Hepatocyte (in vitro differentiated cells): ENCODE results near the gene SPATA31C2. TPM values are rescaled to one million over a fixed set of nuclear protein-coding genes. Genes with fewer than 3 reads are reported as not detected.
"Not testable (repeated sequence)": the region's sequence is repeated elsewhere in the genome, so short reads cannot be mapped to it uniquely, and the experiment has no call there.

Experiments
- DNase-seq: peaks from one replicate; pipeline ENCODE4 v3.0.0-alpha.2; 2016; ENCODE audit warnings: low spot score
- H2AFZ ChIP-seq: fragments of 200-600 bp; sonication (generic); 2 replicates; pipeline ENCODE4 v1.6.0; 2016; ENCODE audit warnings: antibody characterized with exemption, mild to moderate bottlenecking
- H3K27ac ChIP-seq: fragments of 200-600 bp; sonication (generic); 2 replicates; pipeline ENCODE4 v1.5.1; 2016; ENCODE audit warnings: mild to moderate bottlenecking
- H3K27me3 ChIP-seq: fragments of 200-600 bp; sonication (generic); 2 replicates; pipeline ENCODE4 v1.6.1; 2016
- H3K36me3 ChIP-seq: fragments of 200-600 bp; sonication (generic); replicated peaks from 2 replicates; pipeline ENCODE4 v1.5.1; 2016; ENCODE audit warnings: low read depth; ENCODE audit not compliant: insufficient read depth
- H3K4me1 ChIP-seq: fragments of 200-600 bp; sonication (generic); 2 replicates; pipeline ENCODE4 v1.5.1; 2016; ENCODE audit warnings: mild to moderate bottlenecking, moderate library complexity; ENCODE audit not compliant: insufficient read depth
- H3K4me2 ChIP-seq: fragments of 200-600 bp; sonication (generic); 2 replicates; pipeline ENCODE4 v1.6.0; 2016
- H3K4me3 ChIP-seq: fragments of 200-600 bp; sonication (generic); 2 replicates; pipeline ENCODE4 v1.5.1; 2016; ENCODE audit warnings: mild to moderate bottlenecking
- H3K79me2 ChIP-seq: fragments of 200-600 bp; sonication (generic); 2 replicates; pipeline ENCODE4 v1.6.0; 2017; ENCODE audit warnings: mild to moderate bottlenecking
- H3K9me2 ChIP-seq: fragments of 200-600 bp; sonication (generic); replicated peaks from 2 replicates; pipeline ENCODE4 v1.6.0; 2017; ENCODE audit warnings: mild to moderate bottlenecking; ENCODE audit not compliant: insufficient read depth
- H3K9me3 ChIP-seq: fragments of 200-600 bp; sonication (generic); 2 replicates; pipeline ENCODE4 v1.5.1; 2016; ENCODE audit warnings: low read depth, mild to moderate bottlenecking
- H4K20me1 ChIP-seq: fragments of 200-600 bp; sonication (generic); 2 replicates; pipeline ENCODE4 v1.6.0; 2016; ENCODE audit warnings: mild to moderate bottlenecking; ENCODE audit not compliant: insufficient read depth, poor library complexity, severe bottlenecking
- EZH2 ChIP-seq: fragments of 200-600 bp; sonication (generic); IDR thresholded peaks from 2 replicates; pipeline ENCODE4 v1.6.1; 2016; ENCODE audit warnings: antibody characterized with exemption, mild to moderate bottlenecking, borderline replicate concordance
- EZH2phosphoT487 ChIP-seq: fragments of 200-600 bp; sonication (generic); IDR thresholded peaks from one replicate; pipeline ENCODE4 v1.6.1; 2018; ENCODE audit warnings: antibody characterized with exemption, mild to moderate bottlenecking, low read depth, moderate library complexity; ENCODE audit not compliant: unreplicated experiment, severe bottlenecking
- WGBS: methylation state at CpG from one replicate; pipeline ENCODE4 v1.1.6; 2016; ENCODE audit warnings: low lambda C conversion rate; ENCODE audit errors: missing lambda C conversion rate; 5-methylcytosine and 5-hydroxymethylcytosine counted together
- polyA plus RNA-seq: library from polyadenylated mRNA; unstranded; fragments of >200 nt; fragmentation: Nextera tagmentation; extraction: Ambion mirVana; gene quantifications from 2 replicates; pipeline ENCODE4 v1.2.1, GENCODE V29; 2016
- total RNA-seq: library from RNA; depleted of rRNA; stranded (reverse); fragments of >200 nt; gene quantifications from 2 replicates; pipeline ENCODE4 v1.2.3, GENCODE V29; 2014
- TF ChIP-seq, protein P1 (sequence below): fragments of 200-600 bp; sonication (generic); IDR thresholded peaks from 2 replicates; pipeline ENCODE4 v1.5.1; 2016; ENCODE audit warnings: antibody characterized with exemption, mild to moderate bottlenecking; ENCODE audit not compliant: poor library complexity

SPATA31C2 gene
- total RNA-seq (not detected in 2 replicates), polyA plus RNA-seq (not detected in 2 replicates)

DNA sequence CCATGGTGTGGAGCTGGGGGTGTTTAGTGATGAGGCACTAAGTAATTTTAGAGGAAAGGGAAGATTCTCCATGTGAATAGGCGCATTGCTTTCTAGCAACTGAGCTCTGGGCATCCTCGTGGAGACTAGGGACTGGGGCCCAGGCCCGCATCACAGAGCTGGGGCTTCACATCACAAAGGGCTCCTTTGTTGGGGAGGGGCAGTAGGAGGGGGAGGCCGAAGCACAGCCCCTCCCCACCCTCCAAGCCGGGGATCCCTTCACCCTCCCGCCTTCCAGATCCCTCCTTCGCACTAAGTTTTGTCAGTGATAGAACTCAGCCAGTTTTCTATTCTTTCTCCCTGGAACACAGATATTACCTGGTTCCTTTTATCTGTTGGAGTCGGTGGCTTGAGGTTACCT is at the start of gene SPATA31C2:
SPATA31C2 (minus strand) TSS at position 101 of the 400 bp plus-strand sequence; CDS start at position 72, 29 bp downstream.
- H3K4me2 ChIP-seq, DNase-seq, H3K9me3 ChIP-seq, H3K4me3 ChIP-seq, H3K27ac ChIP-seq, H3K4me1 ChIP-seq, H3K27me3 ChIP-seq, H3K9me2 ChIP-seq, H3K79me2 ChIP-seq, H3K36me3 ChIP-seq, H2AFZ ChIP-seq, H4K20me1 ChIP-seq: not testable (repeated sequence)
- 93% methylated on average over 3 of the region's 8 CpGs for WGBS

DNA sequence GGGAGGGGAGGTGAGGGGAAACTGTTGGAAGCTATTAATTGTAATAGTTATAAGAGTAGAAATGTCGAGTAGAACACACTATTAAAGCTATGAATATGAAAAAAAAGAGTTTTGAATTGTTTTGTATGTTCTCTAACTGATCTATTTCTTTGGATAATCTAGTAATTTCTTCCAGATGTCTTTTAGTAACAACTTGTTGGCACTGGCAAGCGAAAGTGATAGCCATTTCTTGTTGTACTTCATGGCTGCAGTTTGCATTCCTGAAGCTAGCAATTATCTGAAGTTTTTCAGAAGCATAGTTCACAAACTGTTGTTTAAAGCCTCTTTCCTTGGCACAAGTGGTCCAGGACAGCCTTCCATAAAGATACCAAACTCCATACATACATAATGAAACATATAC is 49.4 kb upstream of the SPATA31C2 start:
- Histone ChIP-seq H3K4me2 (no peak overlapping the region), H4K20me1 (no peaks in the 10 kb centered on the region), H3K4me3 (no peak overlapping the region), H3K36me3 (no peaks in the 10 kb centered on the region), H3K27me3 (no peaks in the 10 kb centered on the region), H3K4me1 (peaks cover 5% of the 10 kb centered on the region), H3K9me3 (no peaks in the 10 kb centered on the region), H3K9me2 (no peaks in the 10 kb centered on the region), H2AFZ (no peak overlapping the region), H3K27ac (peak overlapping the region; percentile 52), H3K79me2 (no peaks in the 10 kb centered on the region)
- WGBS = 44% methylated on average over 2 of the region's 2 CpGs
- TF ChIP-seq, protein P1, sequence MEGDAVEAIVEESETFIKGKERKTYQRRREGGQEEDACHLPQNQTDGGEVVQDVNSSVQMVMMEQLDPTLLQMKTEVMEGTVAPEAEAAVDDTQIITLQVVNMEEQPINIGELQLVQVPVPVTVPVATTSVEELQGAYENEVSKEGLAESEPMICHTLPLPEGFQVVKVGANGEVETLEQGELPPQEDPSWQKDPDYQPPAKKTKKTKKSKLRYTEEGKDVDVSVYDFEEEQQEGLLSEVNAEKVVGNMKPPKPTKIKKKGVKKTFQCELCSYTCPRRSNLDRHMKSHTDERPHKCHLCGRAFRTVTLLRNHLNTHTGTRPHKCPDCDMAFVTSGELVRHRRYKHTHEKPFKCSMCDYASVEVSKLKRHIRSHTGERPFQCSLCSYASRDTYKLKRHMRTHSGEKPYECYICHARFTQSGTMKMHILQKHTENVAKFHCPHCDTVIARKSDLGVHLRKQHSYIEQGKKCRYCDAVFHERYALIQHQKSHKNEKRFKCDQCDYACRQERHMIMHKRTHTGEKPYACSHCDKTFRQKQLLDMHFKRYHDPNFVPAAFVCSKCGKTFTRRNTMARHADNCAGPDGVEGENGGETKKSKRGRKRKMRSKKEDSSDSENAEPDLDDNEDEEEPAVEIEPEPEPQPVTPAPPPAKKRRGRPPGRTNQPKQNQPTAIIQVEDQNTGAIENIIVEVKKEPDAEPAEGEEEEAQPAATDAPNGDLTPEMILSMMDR = no peak
- no peak for TF ChIP-seq EZH2phosphoT487
- DNase-seq = no peak

DNA sequence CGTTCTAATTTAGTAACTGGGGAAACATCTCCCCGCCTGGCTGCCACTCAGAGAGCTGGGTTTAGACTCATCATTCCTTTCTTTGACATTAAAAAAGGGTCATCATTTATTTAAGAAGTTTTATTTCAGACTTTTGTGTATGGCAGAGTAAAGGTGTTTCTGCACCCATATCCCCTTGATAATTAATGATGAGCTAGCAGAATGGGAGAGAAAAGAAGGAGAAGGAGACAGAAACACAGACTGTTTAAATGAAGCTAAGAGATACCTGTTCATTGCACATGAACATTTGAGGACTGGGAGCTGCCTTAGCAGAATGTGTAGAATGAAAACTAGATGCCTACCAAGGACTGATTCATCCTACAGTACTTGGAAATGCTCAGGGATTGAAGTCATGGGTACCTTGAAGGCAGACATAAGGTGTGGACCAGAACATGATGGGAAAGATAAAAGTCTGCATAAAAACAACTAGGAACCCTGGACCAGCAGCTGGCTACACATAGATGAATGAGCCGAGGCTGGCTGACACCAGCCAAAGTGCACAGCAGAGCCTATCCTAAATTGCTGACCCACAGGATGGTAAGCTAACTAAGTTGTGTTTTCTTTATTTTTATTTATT is 48.3 kb upstream of the SPATA31C2 start:
- no peaks in the 10 kb centered on the region for H3K9me3 ChIP-seq
- no peak overlapping the region for H2AFZ ChIP-seq
- TF ChIP-seq, protein P1 = no peak
- TF ChIP-seq EZH2 = no peak
- TF ChIP-seq EZH2phosphoT487 = no peak
- DNase-seq = no peak
- H3K4me3 ChIP-seq = no peak overlapping the region
- no peak overlapping the region for H3K4me2 ChIP-seq
- H3K4me1 ChIP-seq = peaks cover 5% of the 10 kb centered on the region
- H3K27ac ChIP-seq = no peak overlapping the region
- no peaks in the 10 kb centered on the region for H3K79me2 ChIP-seq
- WGBS = 91% methylated on average over 3 of the region's 3 CpGs
- no peaks in the 10 kb centered on the region for H4K20me1 ChIP-seq
- H3K27me3 ChIP-seq = no peaks in the 10 kb centered on the region
- no peaks in the 10 kb centered on the region for H3K9me2 ChIP-seq
- no peaks in the 10 kb centered on the region for H3K36me3 ChIP-seq

DNA sequence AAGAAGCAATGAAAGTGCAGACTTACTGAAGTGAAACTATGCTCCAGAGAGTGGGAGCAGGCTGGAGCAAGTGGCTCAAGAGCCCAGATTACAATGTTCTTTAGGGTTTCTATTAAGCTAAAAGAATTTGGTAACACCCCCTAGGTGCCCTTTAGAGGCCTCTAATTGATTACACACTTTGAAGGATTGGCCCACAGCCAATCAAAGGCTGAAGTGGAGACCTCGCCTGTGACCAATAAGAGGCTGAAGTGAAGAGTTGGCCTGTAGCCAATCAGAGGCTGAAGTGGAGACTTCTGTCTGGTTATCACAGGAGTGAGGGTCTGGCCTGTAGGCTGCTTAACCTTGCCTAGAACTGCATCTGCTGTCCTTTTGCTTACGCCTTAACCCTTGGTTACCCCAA is 46.7 kb upstream of the SPATA31C2 start:
- H3K4me1 ChIP-seq = peaks cover 5% of the 10 kb centered on the region
- no peaks in the 10 kb centered on the region for H4K20me1 ChIP-seq
- no peaks in the 10 kb centered on the region for H3K79me2 ChIP-seq
- TF ChIP-seq, protein P1 = no peak
- TF ChIP-seq EZH2phosphoT487 (no peak), EZH2 (no peak)
- H3K36me3 ChIP-seq = no peaks in the 10 kb centered on the region
- no peak overlapping the region for H3K27ac ChIP-seq
- H3K9me3 ChIP-seq = no peaks in the 10 kb centered on the region
- H3K9me2 ChIP-seq = no peaks in the 10 kb centered on the region
- 85% methylated on average over 2 of the region's 2 CpGs for WGBS
- no peak overlapping the region for H3K4me2 ChIP-seq
- no peak overlapping the region for H3K4me3 ChIP-seq
- no peaks in the 10 kb centered on the region for H3K27me3 ChIP-seq
- no peak overlapping the region for H2AFZ ChIP-seq
- no peak for DNase-seq
